Neural progenitor cell (in vitro differentiated cells): ENCODE measurements around the gene SLC25A29.
A peak's percentile ranks its signal among the peaks of the same experiment; 100 is the strongest.

Source experiments
- CTCF ChIP-seq: fragments of 200-600 bp; sonication (generic); IDR thresholded peaks from 2 replicates; pipeline ENCODE4 v1.5.1; 2017; ENCODE audit warnings: antibody characterized with exemption, mild to moderate bottlenecking
- EZH2 ChIP-seq: fragments of 200-600 bp; sonication (generic); IDR thresholded peaks from 2 replicates; pipeline ENCODE4 v1.6.1; 2017; ENCODE audit warnings: antibody characterized with exemption, mild to moderate bottlenecking, moderate library complexity

- TF ChIP-seq EZH2 (no peak), CTCF (peak; percentile 77)
Observed at GRCh38 chr14:100317912-100318808, 11.9 kb upstream of the SLC25A29 start.
